Neutrophil (primary cell): Measurements from ENCODE around the gene KIAA2012.
"Not testable (repeated sequence)": the region's sequence is repeated elsewhere in the genome, so short reads cannot be mapped to it uniquely, and the experiment has no call there.

ENCODE experiments used
- H3K27ac ChIP-seq: fragments of 200-600 bp; sonication (generic); 2 replicates; pipeline ENCODE4 v1.5.1; 2016; ENCODE audit warnings: mild to moderate bottlenecking, moderate library complexity
- H3K27me3 ChIP-seq: fragments of 200-600 bp; sonication (generic); 2 replicates; pipeline ENCODE4 v1.6.0; 2016; ENCODE audit warnings: mild to moderate bottlenecking
- H3K36me3 ChIP-seq: fragments of 200-600 bp; sonication (generic); 2 replicates; pipeline ENCODE4 v1.5.1; 2017
- H3K4me1 ChIP-seq, 2 experiments: fragments of 200-600 bp in 1 of 2; sonication (generic) in 1 of 2; 1 replicate in 1 of 2; 2 replicates in 1 of 2; pipeline versions ENCODE4 v1.5.1 to v1.6.1; 2013 to 2016; ENCODE audit warnings: low read depth in 1 of 2, low read length in 1 of 2, mild to moderate bottlenecking in 1 of 2, moderate library complexity in 1 of 2; ENCODE audit not compliant: control insufficient read depth in 1 of 2, insufficient read depth in 1 of 2
- H3K4me3 ChIP-seq, 2 experiments: fragments of 200-600 bp in 1 of 2; sonication (generic) in 1 of 2; 1 replicate in 1 of 2; 2 replicates in 1 of 2; pipeline ENCODE4 v1.5.1; 2013 to 2016; ENCODE audit warnings: low read depth in 1 of 2, low read length in 1 of 2, mild to moderate bottlenecking in 1 of 2, moderate library complexity in 1 of 2
- H3K9me3 ChIP-seq: fragments of 200-600 bp; sonication (generic); 2 replicates; pipeline ENCODE4 v1.5.1; 2016
- TF ChIP-seq, protein P1 (sequence below): fragments of 200-600 bp; sonication (generic); IDR thresholded peaks from 2 replicates; pipeline ENCODE4 v1.5.1; 2016; ENCODE audit warnings: antibody characterized with exemption

KIAA2012 gene

GRCh38 chr2:202238234-202239197 lies 165.5 kb downstream of the KIAA2012 start, which contains the start of gene SUMO1:
Gene SUMO1 (minus strand): TSS chr2:202238597. CDS start chr2:202238451, 146 bp downstream.
- H3K9me3 ChIP-seq = no peaks in the 10 kb centered on the region
- peak within 1 kb of the TSS; percentile 72 to 78 for H3K4me3 ChIP-seq
- no peaks in the 10 kb centered on the region for H3K27me3 ChIP-seq
- H3K36me3 ChIP-seq = no peaks in the 10 kb centered on the region
- TF ChIP-seq, protein P1, sequence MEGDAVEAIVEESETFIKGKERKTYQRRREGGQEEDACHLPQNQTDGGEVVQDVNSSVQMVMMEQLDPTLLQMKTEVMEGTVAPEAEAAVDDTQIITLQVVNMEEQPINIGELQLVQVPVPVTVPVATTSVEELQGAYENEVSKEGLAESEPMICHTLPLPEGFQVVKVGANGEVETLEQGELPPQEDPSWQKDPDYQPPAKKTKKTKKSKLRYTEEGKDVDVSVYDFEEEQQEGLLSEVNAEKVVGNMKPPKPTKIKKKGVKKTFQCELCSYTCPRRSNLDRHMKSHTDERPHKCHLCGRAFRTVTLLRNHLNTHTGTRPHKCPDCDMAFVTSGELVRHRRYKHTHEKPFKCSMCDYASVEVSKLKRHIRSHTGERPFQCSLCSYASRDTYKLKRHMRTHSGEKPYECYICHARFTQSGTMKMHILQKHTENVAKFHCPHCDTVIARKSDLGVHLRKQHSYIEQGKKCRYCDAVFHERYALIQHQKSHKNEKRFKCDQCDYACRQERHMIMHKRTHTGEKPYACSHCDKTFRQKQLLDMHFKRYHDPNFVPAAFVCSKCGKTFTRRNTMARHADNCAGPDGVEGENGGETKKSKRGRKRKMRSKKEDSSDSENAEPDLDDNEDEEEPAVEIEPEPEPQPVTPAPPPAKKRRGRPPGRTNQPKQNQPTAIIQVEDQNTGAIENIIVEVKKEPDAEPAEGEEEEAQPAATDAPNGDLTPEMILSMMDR = no peak
- H3K27ac ChIP-seq = peak within 1 kb of the TSS; percentile 84
- H3K4me1 ChIP-seq = peaks cover 17 to 20% of the 10 kb centered on the region in 2 experiments

DNA sequence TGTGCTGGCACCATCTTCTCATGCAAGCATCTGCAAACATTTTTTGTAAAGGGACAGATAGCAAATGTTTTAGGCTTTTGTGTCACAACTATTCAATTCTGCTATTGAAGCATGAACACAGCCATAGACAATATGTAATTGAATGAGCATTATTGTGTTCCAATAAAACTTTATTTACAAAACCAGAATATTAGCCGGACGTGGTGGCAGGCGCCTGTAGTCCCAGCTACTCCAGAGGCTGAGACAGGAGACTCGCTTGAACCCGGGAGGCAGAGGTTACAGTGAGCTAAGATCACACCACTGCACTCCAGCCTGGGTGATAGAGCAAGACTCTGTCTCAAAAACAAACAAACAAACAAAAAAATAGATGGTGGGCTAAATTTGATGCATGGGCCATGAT lies 174.7 kb downstream of the KIAA2012 start:
- not testable (repeated sequence) for H3K4me3 ChIP-seq, H3K4me1 ChIP-seq, H3K9me3 ChIP-seq, H3K27me3 ChIP-seq, H3K36me3 ChIP-seq, H3K27ac ChIP-seq

DNA sequence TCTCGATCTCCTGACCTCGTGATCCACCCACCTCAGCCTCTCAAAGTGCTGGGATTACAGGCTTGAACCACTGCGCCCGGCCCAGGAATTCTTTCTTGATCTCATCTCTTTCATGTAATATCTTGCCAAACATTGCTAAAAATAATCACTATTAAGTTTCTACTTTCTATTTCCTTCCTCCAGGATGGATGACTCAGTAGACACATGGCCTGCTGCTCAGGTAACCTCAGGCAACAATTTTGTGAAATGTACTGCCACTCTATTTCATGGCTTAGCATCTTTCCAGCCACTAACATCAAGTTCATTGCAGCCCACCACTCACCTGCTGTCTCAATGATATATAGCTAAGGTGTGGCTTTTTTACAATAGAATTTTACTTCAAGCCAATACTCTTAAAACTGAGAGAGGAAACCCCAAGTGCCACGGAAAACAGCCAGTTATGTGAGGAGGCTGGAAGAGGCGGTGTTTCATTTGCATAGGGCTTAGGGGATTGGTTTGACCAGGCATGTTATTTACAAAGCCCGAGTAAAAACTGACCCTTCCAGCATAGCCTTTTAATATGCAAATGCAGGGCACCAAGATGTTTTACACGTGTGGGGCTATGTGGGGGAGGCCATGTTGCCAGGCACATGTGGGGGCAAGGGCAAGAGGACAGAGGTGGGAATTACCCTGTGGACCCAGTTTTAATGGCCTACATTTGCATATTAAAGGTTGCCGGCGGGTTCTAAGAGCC lies 176.6 kb downstream of the KIAA2012 start:
- no peak overlapping the region for H3K27ac ChIP-seq
- H3K27me3 ChIP-seq = no peaks in the 10 kb centered on the region
- H3K9me3 ChIP-seq = no peaks in the 10 kb centered on the region
- TF ChIP-seq, protein P1 = no peak
- H3K4me3 ChIP-seq = no peak overlapping the region
- H3K4me1 ChIP-seq = no peaks in the 10 kb centered on the region
- H3K36me3 ChIP-seq = no peaks in the 10 kb centered on the region

DNA sequence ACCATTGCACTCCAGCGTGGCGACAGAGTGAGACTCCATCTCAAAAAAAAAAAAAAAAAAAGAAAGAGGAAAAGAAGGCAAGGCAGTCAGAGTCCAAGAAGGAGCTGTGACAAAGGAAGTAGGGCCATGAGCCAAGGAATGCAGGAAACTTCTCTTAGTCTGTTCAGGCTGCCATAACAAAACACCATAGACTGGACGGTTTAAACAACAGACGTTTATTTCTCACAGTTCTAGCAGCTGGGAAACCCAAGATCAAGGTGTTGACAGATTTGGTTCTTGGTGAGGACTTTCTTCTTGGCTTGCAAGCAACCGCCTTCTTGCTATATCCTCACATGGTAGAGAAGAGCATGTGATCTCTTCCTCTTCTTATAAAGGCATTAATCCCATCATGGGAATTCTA lies 178.4 kb downstream of the KIAA2012 start:
- TF ChIP-seq, protein P1 = no peak
- Histone ChIP-seq H3K4me1 (no peaks in the 10 kb centered on the region), H3K9me3 (no peaks in the 10 kb centered on the region), H3K4me3 (no peak overlapping the region), H3K36me3 (no peaks in the 10 kb centered on the region), H3K27me3 (no peaks in the 10 kb centered on the region), H3K27ac (no peak overlapping the region)
